ENCODE results near the gene ADGRB3.

Gene ADGRB3

DNA sequence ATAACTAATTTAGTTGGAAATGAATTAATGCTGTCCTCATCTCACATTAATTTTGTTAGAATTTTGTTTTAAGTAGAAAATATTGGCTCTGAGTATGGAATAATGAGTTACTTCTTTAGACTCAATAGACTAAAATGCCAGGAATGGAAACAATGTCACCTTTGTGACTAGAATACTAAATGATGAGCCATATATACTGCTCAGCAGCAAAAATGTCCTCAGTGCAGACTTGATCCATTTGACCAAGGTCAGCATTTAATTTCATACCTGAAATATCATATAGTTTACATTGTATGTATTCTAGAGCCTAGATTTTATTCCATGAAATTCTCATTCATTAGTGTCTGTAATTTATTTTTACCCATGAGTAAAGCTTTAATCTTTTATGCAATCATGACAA, 217.7 kb downstream of the ADGRB3 start:
- DNase-seq (ENCODE audit: low read depth), result no peak
- TF ChIP-seq, protein P1, sequence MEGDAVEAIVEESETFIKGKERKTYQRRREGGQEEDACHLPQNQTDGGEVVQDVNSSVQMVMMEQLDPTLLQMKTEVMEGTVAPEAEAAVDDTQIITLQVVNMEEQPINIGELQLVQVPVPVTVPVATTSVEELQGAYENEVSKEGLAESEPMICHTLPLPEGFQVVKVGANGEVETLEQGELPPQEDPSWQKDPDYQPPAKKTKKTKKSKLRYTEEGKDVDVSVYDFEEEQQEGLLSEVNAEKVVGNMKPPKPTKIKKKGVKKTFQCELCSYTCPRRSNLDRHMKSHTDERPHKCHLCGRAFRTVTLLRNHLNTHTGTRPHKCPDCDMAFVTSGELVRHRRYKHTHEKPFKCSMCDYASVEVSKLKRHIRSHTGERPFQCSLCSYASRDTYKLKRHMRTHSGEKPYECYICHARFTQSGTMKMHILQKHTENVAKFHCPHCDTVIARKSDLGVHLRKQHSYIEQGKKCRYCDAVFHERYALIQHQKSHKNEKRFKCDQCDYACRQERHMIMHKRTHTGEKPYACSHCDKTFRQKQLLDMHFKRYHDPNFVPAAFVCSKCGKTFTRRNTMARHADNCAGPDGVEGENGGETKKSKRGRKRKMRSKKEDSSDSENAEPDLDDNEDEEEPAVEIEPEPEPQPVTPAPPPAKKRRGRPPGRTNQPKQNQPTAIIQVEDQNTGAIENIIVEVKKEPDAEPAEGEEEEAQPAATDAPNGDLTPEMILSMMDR (conservative IDR thresholded peaks at IDR 0.05; ENCODE audit: low read depth, low read length), result no peak
- no peak overlapping the region for H3K4me3 ChIP-seq (ENCODE audit: low read length)

DNA sequence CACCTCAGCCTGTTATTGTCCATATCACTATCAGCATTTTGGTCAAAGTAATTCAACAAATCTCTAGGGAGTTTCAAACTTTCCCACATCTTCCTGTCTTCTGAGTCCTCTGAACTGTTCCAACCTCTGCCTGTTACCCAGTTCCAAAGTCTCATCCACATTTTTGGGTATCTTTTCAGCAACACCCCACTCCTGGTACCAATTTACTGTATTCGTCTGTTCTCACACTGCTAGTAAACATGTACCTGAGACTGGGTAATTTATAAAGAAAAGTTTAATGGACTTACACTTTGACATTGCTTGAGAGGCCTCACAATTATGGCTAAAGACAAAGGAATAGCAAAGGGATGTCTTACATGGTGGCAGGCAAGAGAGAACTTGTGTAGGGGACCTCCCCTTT, 224.2 kb downstream of the ADGRB3 start:
- TF ChIP-seq, protein P1 (conservative IDR thresholded peaks at IDR 0.05; ENCODE audit: low read depth, low read length), result no peak
- no peak for DNase-seq (ENCODE audit: low read depth)
- H3K4me3 ChIP-seq (ENCODE audit: low read length), result no peak overlapping the region

DNA sequence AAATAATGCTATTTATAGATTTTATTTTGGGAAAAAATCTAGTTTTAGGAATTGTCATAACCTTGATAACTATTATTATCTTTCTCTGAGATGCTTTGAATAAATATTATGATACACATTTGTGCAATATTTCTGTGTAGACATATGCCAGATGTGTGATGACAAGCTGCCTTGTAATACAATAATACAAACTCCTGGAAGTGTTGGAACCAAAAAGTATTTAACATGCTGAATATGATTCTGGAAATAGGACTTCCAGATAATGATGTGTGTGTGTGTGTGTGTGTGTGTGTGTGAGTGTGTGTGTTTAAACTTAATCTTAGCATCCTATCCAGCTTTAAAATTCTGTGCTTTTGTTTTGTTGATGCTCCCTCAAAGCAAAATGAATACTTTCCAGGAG, 233.6 kb downstream of the ADGRB3 start:
- H3K4me3 ChIP-seq (ENCODE audit: low read length), result no peak overlapping the region
- no peak for DNase-seq (ENCODE audit: low read depth)
- TF ChIP-seq, protein P1 (conservative IDR thresholded peaks at IDR 0.05; ENCODE audit: low read depth, low read length), result no peak

DNA sequence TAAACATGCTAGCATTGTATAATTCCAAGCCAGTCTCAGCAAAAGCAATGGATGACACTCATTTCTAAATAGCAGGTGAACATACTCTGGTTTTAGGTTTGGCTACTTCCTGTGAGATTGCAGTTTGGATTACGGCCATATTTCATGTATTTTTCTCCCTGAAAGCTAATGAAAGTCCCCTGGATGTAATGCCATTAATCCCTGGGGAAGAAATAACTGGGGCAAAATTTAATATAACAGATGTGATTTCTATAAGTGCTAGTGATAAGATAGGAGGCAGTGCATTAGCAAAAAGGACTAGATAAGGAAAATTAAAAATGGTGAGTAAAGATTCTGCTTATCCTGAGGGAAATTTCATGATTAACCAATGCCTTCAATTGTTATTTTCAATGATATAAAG, 238.2 kb downstream of the ADGRB3 start:
- DNase-seq (ENCODE audit: low read depth), result no peak
- H3K4me3 ChIP-seq (ENCODE audit: low read length), result no peak overlapping the region
- TF ChIP-seq, protein P1 (conservative IDR thresholded peaks at IDR 0.05; ENCODE audit: low read depth, low read length), result no peak

DNA sequence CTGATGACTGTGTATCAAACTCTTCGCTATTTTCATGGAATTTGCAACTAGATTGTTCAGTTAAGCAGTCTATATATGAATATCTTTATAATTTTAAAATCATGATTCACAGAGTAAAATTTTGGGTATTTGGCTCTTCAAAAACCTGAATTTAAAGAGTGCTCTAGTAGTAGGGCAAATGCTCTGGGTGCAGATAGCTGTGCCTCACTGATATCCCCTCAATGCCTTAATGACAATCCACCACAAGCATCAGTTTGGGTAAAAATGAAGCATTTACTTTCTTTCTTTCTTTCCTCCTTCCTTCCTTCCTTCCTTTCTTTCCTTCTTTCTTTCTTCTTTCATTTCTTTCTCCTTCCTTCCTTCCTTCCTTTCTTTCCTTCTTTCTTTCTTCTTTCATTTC, 239.7 kb downstream of the ADGRB3 start:
- H3K4me3 ChIP-seq (ENCODE audit: low read length), result no peak overlapping the region
- DNase-seq (ENCODE audit: low read depth), result no peak
- TF ChIP-seq, protein P1 (conservative IDR thresholded peaks at IDR 0.05; ENCODE audit: low read depth, low read length), result no peak

DNA sequence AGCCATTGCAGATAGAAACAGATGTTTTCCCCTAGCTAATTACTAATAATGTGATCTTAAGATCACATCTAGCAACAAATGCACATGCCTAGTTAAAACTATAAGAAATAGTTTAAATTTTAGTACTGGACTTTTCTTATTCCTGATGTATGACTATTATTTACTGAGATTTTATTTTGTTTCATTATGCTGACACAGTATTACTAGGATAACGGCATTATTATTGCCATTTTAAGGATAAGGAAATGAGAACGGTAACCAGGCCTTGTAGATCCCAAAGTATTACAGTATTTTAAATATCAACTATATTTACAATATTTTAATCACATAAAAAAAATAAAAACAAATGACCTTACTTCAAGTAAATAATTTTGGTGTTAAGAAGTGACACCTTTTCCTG, 240.3 kb downstream of the ADGRB3 start:
- H3K4me3 ChIP-seq (ENCODE audit: low read length), result no peak overlapping the region
- TF ChIP-seq, protein P1 (conservative IDR thresholded peaks at IDR 0.05; ENCODE audit: low read depth, low read length), result no peak
- DNase-seq (ENCODE audit: low read depth), result no peak

DNA sequence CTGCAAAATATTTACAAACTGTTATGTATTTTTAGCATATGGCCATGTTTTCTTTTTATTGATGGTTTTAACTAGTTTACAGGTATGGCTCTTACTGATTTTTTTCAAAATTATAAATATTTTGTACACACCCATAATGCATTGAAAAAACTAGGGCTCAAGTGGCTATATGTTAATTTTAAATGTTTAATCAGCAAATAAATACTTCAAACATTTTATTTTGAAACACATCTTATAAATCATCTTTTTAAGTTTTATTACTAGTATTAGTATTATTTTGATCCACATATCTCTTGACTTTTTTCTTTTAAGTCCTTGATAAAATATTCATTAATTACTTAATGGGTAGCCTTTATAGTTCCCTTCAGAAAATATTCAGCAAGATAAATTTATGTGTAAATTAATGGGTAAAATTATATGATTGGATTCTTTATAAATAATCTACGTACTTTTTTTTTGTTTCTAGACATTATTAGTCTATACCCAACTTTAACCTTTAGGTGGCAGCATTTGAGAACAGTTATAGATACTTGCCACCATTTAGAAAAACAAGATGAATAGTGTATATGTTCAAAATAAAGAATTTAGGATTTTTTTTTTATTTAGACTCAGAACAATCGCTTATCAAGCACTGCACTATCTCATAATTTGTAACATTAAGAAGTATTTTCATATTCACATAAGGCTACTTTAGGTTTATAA, 241.9 kb downstream of the ADGRB3 start:
- no peak for DNase-seq (ENCODE audit: low read depth)
- no peak overlapping the region for H3K4me3 ChIP-seq (ENCODE audit: low read length)
- TF ChIP-seq, protein P1 (conservative IDR thresholded peaks at IDR 0.05; ENCODE audit: low read depth, low read length), result peak; percentile 19
